Thymus (tissue), 11 donors: ENCODE data around the gene LIMK1. TPM values are rescaled to one million over a fixed set of nuclear protein-coding genes. Genes with fewer than 3 reads are reported as not detected.

Source experiments
- DNase-seq, 9 donors: peaks; one replicate each; pipeline ENCODE4 v3.0.0-alpha.2; 2013; ENCODE audit warnings: low spot score in 9 of 9, low read depth in 6 of 9, missing footprints in 1 of 9
- H3K27ac ChIP-seq, 2 donors: one replicate each; pipeline ENCODE4 v1.5.1; 2013; ENCODE audit warnings: control low read depth in 1 of 2, low read depth in 1 of 2, low read length in 1 of 2, mild to moderate bottlenecking in 1 of 2, moderate library complexity in 1 of 2
- H3K27me3 ChIP-seq, 2 donors: one replicate each; pipeline ENCODE4 v1.5.1; 2013; ENCODE audit warnings: low read length in 1 of 2; ENCODE audit not compliant: control insufficient read depth in 2 of 2, insufficient read depth in 1 of 2
- H3K36me3 ChIP-seq, 2 donors: one replicate each; pipeline ENCODE4 v1.5.1; 2013; ENCODE audit warnings: low read length in 1 of 2, mild to moderate bottlenecking in 1 of 2, moderate library complexity in 1 of 2; ENCODE audit not compliant: control insufficient read depth in 2 of 2, insufficient read depth in 2 of 2
- H3K4me1 ChIP-seq, 2 donors: one replicate each; pipeline ENCODE4 v1.5.1; 2013; ENCODE audit warnings: low read length in 2 of 2; ENCODE audit not compliant: control insufficient read depth in 2 of 2, insufficient read depth in 2 of 2
- H3K4me3 ChIP-seq, 2 donors: one replicate each; pipeline ENCODE4 v1.5.1; 2013; ENCODE audit warnings: low read length in 2 of 2, control low read depth in 1 of 2, mild to moderate bottlenecking in 1 of 2
- H3K9me3 ChIP-seq, 2 donors: one replicate each; pipeline ENCODE4 v1.5.1; 2013; ENCODE audit warnings: low read length in 1 of 2, mild to moderate bottlenecking in 1 of 2; ENCODE audit not compliant: control insufficient read depth in 2 of 2, insufficient read depth in 1 of 2
- WGBS: extraction: QIAGEN DNeasy Blood & Tissue Kit; methylation state at CpG from one replicate; pipeline ENCODE4 v1.1.7; 2013; 5-methylcytosine and 5-hydroxymethylcytosine counted together
- polyA plus RNA-seq: library from polyadenylated mRNA; stranded (reverse); fragments of 200-250 nt; gene quantifications from one replicate; pipeline ENCODE4 v1.2.3, GENCODE V29; 2013
- total RNA-seq: library from RNA; stranded (reverse); fragments of 120-200 nt; gene quantifications from one replicate; pipeline ENCODE4 v1.2.4, GENCODE V29; 2013
- donor health status: healthy.

LIMK1 gene
- total and polyA plus RNA-seq, 2 donors: 7.9 to 10.1 TPM

DNA sequence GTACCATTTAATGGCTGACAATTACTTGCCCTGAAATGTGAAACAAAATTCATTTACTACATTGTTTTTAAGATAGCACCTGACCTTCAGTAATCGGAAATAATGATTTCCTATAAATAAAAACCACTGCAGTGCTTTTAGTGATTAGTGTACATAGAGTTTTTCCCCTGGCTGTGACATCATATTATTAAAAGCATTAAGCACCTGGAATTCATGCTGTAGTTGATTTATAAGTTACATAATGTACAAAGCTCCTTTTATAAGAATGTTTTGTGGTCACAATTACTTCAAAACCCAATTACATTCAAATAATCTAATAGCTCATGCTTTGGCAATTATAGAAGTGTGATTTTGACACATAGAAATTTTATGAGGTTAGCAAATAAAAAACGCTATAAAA is 46.3 kb downstream of the LIMK1 start:
- WGBS: 91% methylated on average over 2 of the region's 2 CpGs
- no peak overlapping the region for H3K27ac ChIP-seq
- DNase-seq: no peak
- H3K9me3 ChIP-seq: no peaks in the 10 kb centered on the region
- no peaks in the 10 kb centered on the region for H3K36me3 ChIP-seq
- no peak overlapping the region for H3K4me3 ChIP-seq
- no peaks in the 10 kb centered on the region for H3K27me3 ChIP-seq
- H3K4me1 ChIP-seq: no peaks in the 10 kb centered on the region

DNA sequence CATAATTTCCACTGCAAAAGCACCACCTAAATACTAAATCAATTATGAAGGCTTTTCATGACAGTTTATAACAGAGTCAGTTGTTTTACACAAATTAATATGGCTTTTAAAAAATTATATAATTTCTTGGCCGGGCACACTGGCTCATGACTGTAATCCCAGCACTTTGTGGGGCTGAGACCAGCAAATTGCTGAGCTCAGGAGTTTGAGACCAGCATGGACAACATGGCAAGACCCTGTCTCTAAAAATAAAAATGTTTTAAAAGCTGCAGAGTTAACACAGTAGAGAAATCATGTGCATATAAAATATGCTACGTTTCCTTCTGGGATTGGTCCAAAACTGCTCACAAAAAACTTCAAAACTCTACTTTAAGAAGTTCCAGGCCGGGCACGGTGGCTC is 46.9 kb downstream of the LIMK1 start:
- no peaks in the 10 kb centered on the region for H3K9me3 ChIP-seq
- 93% methylated on average over 4 of the region's 4 CpGs for WGBS
- no peak for DNase-seq
- H3K27me3 ChIP-seq: no peaks in the 10 kb centered on the region
- H3K27ac ChIP-seq: no peak overlapping the region
- H3K4me1 ChIP-seq: no peaks in the 10 kb centered on the region
- no peak overlapping the region for H3K4me3 ChIP-seq
- H3K36me3 ChIP-seq: no peaks in the 10 kb centered on the region

DNA sequence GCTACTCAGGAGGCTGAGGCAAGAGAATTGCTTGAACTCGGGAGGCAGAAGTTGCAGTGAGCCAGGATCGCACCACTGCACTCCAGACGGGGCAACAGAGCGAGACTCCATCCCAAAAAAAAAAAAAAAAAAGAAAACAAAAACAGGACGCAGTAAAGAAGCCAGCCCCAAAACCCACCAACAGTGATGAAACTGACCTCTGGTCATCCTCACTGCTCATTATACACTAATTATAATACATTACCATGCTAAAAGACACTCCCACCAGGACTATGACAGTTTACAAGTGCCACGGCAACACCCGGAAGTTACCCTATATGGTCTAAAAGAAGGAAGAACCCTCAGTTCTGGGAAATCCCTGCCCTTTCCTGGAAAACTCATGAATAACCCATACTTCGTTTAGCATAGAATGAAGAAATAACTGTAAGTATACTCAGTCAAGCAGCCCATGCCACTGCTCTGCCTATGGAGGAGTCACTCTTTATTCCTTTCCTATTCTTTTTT is 50.6 kb downstream of the LIMK1 start:
- H3K4me1 ChIP-seq: no peaks in the 10 kb centered on the region
- DNase-seq: no peak
- no peak overlapping the region for H3K4me3 ChIP-seq
- 80% methylated on average over 8 of the region's 8 CpGs for WGBS
- no peaks in the 10 kb centered on the region for H3K27me3 ChIP-seq
- H3K9me3 ChIP-seq: no peaks in the 10 kb centered on the region
- H3K27ac ChIP-seq: no peak overlapping the region
- H3K36me3 ChIP-seq: no peaks in the 10 kb centered on the region

DNA sequence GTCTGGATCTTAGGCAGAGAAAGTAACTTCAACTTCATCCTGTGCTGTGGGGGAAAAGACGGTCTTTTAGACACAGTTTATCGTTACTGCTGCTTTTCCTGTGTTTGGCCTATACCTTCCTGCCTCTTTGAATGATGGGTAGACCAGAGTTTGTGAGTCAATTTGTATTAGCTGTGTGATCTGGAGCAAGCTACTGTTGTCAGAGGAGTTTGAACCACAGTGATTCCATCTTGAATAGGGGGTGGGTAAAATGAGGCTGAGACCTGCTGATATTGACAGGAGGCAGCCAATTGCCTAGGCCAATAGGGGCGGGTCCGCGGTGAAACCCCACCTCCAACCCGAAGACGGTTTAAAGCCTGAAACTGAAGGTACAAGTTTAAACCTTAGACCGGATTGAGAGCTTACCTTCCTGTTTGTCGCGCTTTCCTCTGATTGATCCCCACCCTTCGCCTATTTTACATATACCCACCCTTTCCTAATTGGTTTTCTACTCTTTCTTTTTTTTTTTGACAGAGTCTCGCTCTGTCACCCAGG is 54.8 kb downstream of the LIMK1 start:
- no peaks in the 10 kb centered on the region for H3K36me3 ChIP-seq
- H3K4me1 ChIP-seq: peaks cover 0 to 3% of the 10 kb centered on the region in 2 donors
- H3K27ac ChIP-seq: no peak overlapping the region
- no peaks in the 10 kb centered on the region for H3K27me3 ChIP-seq
- H3K9me3 ChIP-seq: no peaks in the 10 kb centered on the region
- WGBS: 96% methylated on average over 12 of the region's 12 CpGs
- no peak overlapping the region for H3K4me3 ChIP-seq
- no peak for DNase-seq

DNA sequence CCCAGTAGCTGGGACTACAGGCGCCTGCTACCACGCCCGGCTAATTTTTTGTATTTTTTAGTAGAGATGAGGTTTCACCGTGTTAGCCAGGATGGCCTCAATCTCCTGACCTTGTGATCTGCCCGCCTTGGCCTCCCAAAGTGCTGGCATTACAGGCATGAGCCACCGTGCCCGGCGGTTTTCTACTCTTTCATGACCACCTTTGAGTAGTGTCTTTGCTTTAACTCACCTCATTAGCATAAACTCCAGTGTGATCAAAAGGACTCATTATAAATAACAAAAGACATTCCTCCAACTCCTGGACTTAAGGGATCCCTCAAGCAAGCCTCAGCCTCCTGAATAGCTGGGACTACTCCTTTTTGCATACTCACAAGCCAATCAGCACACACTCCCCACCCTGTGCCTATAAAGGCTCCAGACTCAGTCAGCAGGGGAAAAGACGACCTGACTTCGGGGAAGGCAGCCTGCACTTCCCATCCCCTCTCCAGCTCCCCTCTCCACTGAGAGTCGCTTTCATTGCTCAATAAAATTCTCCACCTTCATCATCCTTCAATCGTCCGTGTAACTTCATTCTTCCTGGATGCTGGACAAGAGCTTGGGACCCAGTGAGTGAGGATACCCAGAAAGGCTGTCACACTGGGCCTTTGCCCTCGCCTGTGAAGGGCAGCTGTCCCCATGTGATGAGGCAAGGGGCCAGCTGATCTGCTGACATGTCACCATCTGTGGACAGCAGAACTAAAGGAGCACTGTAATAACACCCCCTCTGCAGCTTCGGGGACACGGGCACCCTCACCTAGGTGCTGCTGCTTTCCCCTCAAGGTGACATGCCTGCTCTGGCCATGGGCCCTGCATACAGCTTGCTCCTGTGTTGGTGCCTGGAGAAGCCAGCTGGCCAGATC is 55.6 kb downstream of the LIMK1 start:
- WGBS: 97% methylated on average over 16 of the region's 16 CpGs
- DNase-seq: no peak
- peaks cover 0 to 1% of the 10 kb centered on the region in 2 donors for H3K9me3 ChIP-seq
- H3K27me3 ChIP-seq: no peaks in the 10 kb centered on the region
- H3K36me3 ChIP-seq: no peaks in the 10 kb centered on the region
- no peak overlapping the region for H3K27ac ChIP-seq
- peaks cover 0 to 3% of the 10 kb centered on the region in 2 donors for H3K4me1 ChIP-seq
- no peak overlapping the region for H3K4me3 ChIP-seq

DNA sequence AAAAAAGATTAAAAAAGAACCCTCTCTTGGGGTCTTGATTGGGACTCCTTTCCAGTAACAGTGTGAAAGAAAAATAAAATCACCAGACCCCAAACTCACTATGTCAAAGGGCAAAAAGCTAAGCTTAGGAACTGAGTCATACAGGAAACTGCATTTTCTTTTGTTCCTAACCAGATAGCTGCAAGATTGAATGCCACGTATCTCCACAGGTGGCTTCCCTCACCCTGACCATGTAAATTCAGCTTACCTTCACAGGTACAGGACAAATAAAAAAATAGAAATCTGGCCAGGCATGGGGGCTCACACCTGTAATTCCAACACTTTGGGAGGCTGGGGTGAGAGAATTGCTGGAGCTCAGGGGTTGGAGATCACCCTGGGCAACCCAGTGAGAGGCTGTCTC is 58.1 kb downstream of the LIMK1 start:
- peak in 1 of 9 donors; percentile 13 for DNase-seq
- peaks cover 0 to 3% of the 10 kb centered on the region in 2 donors for H3K4me1 ChIP-seq
- H3K9me3 ChIP-seq: peaks cover 0 to 15% of the 10 kb centered on the region in 2 donors
- H3K36me3 ChIP-seq: no peaks in the 10 kb centered on the region
- no peak overlapping the region for H3K4me3 ChIP-seq
- no peak overlapping the region for H3K27ac ChIP-seq
- no peaks in the 10 kb centered on the region for H3K27me3 ChIP-seq
- 25% methylated on average over 1 of the region's 1 CpG for WGBS

DNA sequence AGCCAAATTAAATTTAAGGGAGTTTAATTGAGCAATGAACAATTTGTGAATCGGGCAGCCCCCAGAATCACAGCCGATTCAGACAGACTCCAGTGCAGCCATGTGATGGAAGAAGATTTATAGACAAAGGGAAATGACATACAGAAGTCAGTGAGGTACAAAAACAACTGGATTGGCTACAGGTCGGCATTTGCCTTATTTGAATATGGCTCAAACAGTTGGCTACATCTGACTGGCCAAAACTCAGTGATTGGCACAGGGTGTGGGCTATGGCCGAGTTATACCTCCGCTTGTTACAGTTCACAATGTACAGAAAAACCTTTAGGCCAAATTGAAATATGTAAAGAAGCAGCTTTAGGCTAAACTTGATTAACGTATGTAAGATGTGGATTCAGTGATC is 59.8 kb downstream of the LIMK1 start:
- peaks cover 0 to 15% of the 10 kb centered on the region in 2 donors for H3K9me3 ChIP-seq
- H3K36me3 ChIP-seq: no peaks in the 10 kb centered on the region
- no peak overlapping the region for H3K4me3 ChIP-seq
- H3K4me1 ChIP-seq: peaks cover 0 to 3% of the 10 kb centered on the region in 2 donors
- WGBS: 78% methylated on average over 6 of the region's 6 CpGs
- DNase-seq: no peak
- H3K27ac ChIP-seq: no peak overlapping the region
- H3K27me3 ChIP-seq: no peaks in the 10 kb centered on the region

DNA sequence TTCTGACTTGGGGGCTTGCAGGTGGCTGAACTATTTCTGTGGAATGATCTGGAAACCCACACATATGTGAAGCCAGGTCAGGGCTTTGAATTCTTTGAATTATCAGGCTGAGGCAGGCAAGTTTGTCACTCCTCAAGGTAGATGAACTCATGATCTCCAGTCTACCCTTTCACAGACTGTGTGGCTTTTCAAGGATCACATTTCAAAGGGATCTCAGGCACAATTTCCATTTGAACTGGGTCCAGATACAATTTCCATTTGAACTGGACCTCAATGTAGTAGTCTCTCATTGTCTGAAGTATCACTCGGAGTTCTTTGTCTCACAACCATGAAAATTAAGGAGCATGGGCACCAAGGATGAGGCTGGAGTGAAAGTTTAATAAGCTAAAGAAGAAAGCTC is 64.9 kb downstream of the LIMK1 start:
- peaks cover 0 to 15% of the 10 kb centered on the region in 2 donors for H3K9me3 ChIP-seq
- no peaks in the 10 kb centered on the region for H3K27me3 ChIP-seq
- H3K4me1 ChIP-seq: no peaks in the 10 kb centered on the region
- no peaks in the 10 kb centered on the region for H3K36me3 ChIP-seq
- 94% methylated on average over 1 of the region's 1 CpG for WGBS
- H3K4me3 ChIP-seq: no peak overlapping the region
- no peak overlapping the region for H3K27ac ChIP-seq
- no peak for DNase-seq

DNA sequence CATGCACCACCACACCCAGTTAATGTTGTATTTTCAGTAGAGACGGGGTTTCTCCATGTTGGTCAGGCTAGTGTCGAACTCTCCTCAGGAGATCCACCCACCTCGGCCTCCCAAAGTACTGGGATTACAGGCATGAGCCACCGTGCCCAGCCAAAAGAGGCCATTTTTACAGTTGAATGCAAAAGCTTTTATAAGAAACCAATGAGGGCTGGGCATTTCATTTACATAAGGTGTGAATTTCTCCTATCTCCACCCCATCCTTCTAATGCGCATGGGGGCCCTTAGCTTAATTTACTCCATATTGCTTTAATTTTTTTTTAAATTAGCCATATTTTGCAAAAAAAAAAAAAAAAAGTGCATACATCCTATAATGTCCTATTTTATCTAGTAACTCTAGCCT is 65.5 kb downstream of the LIMK1 start:
- no peaks in the 10 kb centered on the region for H3K4me1 ChIP-seq
- no peak overlapping the region for H3K4me3 ChIP-seq
- peaks cover 0 to 15% of the 10 kb centered on the region in 2 donors for H3K9me3 ChIP-seq
- 99% methylated on average over 5 of the region's 5 CpGs for WGBS
- DNase-seq: no peak
- no peaks in the 10 kb centered on the region for H3K27me3 ChIP-seq
- no peaks in the 10 kb centered on the region for H3K36me3 ChIP-seq
- H3K27ac ChIP-seq: no peak overlapping the region
